PC-3 (cell line): ENCODE data around the gene SCIN.

Source experiments
- CTCF ChIP-seq: fragments of 300-600 bp; sonication (generic); conservative IDR thresholded peaks from 2 replicates; pipeline ENCODE4 v1.5.1; 2017; ENCODE audit warnings: antibody characterized with exemption, low read depth, mild to moderate bottlenecking, low read length
- EZH2phosphoT487 ChIP-seq: fragments of 300-600 bp; sonication (generic); IDR thresholded peaks from 2 replicates; pipeline ENCODE4 v1.6.1; 2018; ENCODE audit warnings: mild to moderate bottlenecking, antibody characterized with exemption, low read length, borderline replicate concordance

GRCh38 chr7:12647364-12648219 lies 77.1 kb downstream of the SCIN start:
- TF ChIP-seq CTCF: no peak
- no peak for TF ChIP-seq EZH2phosphoT487
